ENCODE measurements around the gene CLCNKB. TPM values are rescaled to one million over a fixed set of nuclear protein-coding genes. Genes with fewer than 3 reads are reported as not detected.

The CLCNKB gene
- total RNA-seq, 4 donors from 2014 or later: 0.41 to 1.9 (median 1.2) TPM; not detected in 1

- no peak for DNase-seq
- Histone ChIP-seq H3K27ac (no peak overlapping the region), H3K9me3 (no peaks in the 10 kb centered on the region), H3K4me1 (no peaks in the 10 kb centered on the region), H3K36me3 (no peaks in the 10 kb centered on the region), H3K4me3 (no peak overlapping the region), H3K27me3 (no peaks in the 10 kb centered on the region)
- TF ChIP-seq, protein P1, sequence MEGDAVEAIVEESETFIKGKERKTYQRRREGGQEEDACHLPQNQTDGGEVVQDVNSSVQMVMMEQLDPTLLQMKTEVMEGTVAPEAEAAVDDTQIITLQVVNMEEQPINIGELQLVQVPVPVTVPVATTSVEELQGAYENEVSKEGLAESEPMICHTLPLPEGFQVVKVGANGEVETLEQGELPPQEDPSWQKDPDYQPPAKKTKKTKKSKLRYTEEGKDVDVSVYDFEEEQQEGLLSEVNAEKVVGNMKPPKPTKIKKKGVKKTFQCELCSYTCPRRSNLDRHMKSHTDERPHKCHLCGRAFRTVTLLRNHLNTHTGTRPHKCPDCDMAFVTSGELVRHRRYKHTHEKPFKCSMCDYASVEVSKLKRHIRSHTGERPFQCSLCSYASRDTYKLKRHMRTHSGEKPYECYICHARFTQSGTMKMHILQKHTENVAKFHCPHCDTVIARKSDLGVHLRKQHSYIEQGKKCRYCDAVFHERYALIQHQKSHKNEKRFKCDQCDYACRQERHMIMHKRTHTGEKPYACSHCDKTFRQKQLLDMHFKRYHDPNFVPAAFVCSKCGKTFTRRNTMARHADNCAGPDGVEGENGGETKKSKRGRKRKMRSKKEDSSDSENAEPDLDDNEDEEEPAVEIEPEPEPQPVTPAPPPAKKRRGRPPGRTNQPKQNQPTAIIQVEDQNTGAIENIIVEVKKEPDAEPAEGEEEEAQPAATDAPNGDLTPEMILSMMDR (IDR thresholded peaks at IDR 0.05): no peak
- TF ChIP-seq POLR2A (IDR thresholded peaks at IDR 0.05): no peak
- intact Hi-C loops (cut with DNase I; ENCODE audit: low total_unique reads): no loop called here
These were observed 368 bp downstream of the CLCNKB start for GRCh38 chr1:16043950-16044349.

DNA sequence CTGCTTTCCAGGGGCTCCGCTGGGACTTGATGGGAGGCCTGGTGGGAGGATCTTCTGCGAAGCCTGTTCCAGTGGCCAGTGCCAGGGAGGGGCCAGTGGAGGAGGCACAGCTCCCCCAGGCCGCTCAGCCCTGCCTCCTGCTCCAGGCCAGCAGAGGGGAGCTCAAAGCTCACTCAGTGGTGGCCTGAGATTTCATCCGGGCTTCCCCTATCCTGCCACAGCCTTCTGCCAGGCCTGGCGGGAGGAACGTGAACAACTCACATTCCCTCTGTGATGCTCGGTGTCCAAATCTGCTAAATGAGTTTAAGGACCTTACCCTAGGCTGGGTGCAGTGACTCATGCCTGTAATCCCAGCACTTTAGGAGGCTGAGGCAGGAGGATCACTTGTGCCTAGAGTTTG, 3.3 kb downstream of the CLCNKB start:
- Histone ChIP-seq H3K9me3 (no peaks in the 10 kb centered on the region), H3K4me3 (no peak overlapping the region), H3K36me3 (no peaks in the 10 kb centered on the region), H3K27ac (peak overlapping the region in 1 of 2 donors; percentile 16), H3K27me3 (no peaks in the 10 kb centered on the region), H3K4me1 (no peaks in the 10 kb centered on the region)
- TF ChIP-seq POLR2A (IDR thresholded peaks at IDR 0.05): no peak
- TF ChIP-seq, protein P1 (IDR thresholded peaks at IDR 0.05): peak in 1 of 4 experiments; percentile 5
- intact Hi-C loops (cut with DNase I; ENCODE audit: low total_unique reads): no loop called here
- no peak for DNase-seq

DNA sequence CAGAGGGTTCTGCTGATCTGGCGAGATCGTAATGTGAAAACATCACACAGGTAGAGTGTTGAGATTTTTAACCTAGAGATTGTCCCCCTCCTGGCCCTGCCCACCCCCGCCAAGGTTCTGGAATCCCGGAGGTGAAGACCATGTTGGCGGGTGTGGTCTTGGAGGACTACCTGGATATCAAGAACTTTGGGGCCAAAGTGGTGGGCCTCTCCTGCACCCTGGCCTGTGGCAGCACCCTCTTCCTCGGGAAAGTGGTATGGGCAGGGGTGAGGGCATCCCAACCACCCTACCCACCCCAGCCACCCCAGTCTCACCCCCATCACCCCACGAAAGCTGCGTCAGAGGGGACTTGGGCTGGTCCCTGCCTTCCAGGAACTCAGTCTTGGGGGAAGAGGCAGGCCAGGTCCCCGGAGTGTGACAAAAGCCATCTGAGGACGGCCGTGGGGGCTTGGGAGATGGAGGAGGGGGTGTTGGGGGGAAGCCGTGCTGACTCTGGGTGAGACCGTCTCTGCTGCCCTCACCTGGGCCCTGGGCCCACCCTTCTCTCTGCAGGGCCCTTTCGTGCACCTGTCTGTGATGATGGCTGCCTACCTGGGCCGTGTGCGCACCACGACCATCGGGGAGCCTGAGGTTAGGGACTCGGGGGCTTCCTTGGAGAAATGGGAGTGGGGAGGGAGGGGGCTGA, 4.4 kb downstream of the CLCNKB start:
- no peak for DNase-seq
- no peak for TF ChIP-seq POLR2A (IDR thresholded peaks at IDR 0.05)
- TF ChIP-seq, protein P1 (IDR thresholded peaks at IDR 0.05): no peak
- Histone ChIP-seq H3K9me3 (no peaks in the 10 kb centered on the region), H3K4me3 (no peak overlapping the region), H3K27me3 (no peaks in the 10 kb centered on the region), H3K4me1 (no peaks in the 10 kb centered on the region), H3K36me3 (no peaks in the 10 kb centered on the region), H3K27ac (no peak overlapping the region)
- intact Hi-C loops (cut with DNase I; ENCODE audit: low total_unique reads): no loop called here

DNA sequence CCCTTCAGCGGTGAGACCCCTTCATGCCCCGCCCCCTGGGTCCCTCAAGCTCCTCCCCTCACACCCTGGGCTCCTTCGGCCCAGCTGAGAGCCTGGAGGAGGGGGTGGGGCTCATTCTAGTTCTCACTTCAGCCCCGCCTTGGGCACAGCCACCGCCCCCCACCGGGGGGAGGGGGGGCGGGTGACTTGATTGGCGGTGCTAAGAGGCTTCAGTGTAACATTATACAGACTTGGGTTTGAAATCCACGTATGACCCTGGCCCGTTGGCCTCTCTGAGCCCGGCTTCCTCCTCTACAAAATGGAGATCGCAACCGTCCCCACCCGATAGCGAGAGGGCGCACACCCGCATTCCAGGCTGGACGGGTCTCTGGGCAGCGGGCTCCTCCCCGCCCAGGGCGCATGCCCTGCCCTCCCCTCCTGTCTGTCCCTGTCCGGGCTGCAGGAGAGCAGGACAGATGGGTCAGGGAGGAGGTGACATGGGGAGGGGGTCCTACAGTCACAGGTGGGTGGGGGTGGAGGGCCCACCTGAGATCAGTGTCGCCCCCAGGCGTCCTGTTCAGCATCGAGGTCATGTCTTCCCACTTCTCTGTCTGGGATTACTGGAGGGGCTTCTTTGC, 5.1 kb downstream of the CLCNKB start:
- TF ChIP-seq POLR2A (IDR thresholded peaks at IDR 0.05): no peak
- TF ChIP-seq, protein P1 (IDR thresholded peaks at IDR 0.05): peak in 1 of 4 experiments; percentile 17
- intact Hi-C loops (cut with DNase I; ENCODE audit: low total_unique reads): no loop called here
- H3K4me3 ChIP-seq: peak overlapping the region; percentile 25 to 32
- no peaks in the 10 kb centered on the region for H3K27me3 ChIP-seq
- H3K36me3 ChIP-seq: no peaks in the 10 kb centered on the region
- peak; percentile 59 to 66 for DNase-seq
- H3K9me3 ChIP-seq: no peaks in the 10 kb centered on the region
- H3K4me1 ChIP-seq: no peaks in the 10 kb centered on the region
- no peak overlapping the region for H3K27ac ChIP-seq

- intact Hi-C loops (cut with DNase I; ENCODE audit: low total_unique reads): no loop called here
- Histone ChIP-seq H3K4me1 (no peaks in the 10 kb centered on the region), H3K36me3 (no peaks in the 10 kb centered on the region), H3K27me3 (no peaks in the 10 kb centered on the region), H3K9me3 (no peaks in the 10 kb centered on the region), H3K27ac (no peak overlapping the region), H3K4me3 (no peak overlapping the region)
- TF ChIP-seq, protein P1 (IDR thresholded peaks at IDR 0.05): no peak
- TF ChIP-seq POLR2A (IDR thresholded peaks at IDR 0.05): no peak
- DNase-seq: no peak
These were observed 6.7 kb downstream of the CLCNKB start for GRCh38 chr1:16050328-16050727.
